IPS DF 4.7 (cell line): ENCODE data around the gene CPM.

Source experiments
- DNase-seq: peaks from one replicate; pipeline ENCODE4 v3.0.0-alpha.2; 2013; ENCODE audit warnings: low spot score; ENCODE audit errors: extremely low read depth

The CPM gene

GRCh38 chr12:68905733-68906132, 27.2 kb downstream of the CPM start:
- no peak for DNase-seq

GRCh38 chr12:68904351-68904962, 28.5 kb downstream of the CPM start:
- DNase-seq, result no peak

GRCh38 chr12:68903511-68903910, 29.5 kb downstream of the CPM start:
- no peak for DNase-seq

GRCh38 chr12:68901551-68901950, 31.4 kb downstream of the CPM start:
- no peak for DNase-seq

- DNase-seq, result no peak
Measured at GRCh38 chr12:68901145-68901544, 31.8 kb downstream of the CPM start.

GRCh38 chr12:68900241-68900640, 32.7 kb downstream of the CPM start:
- no peak for DNase-seq

- no peak for DNase-seq
Measured at GRCh38 chr12:68899251-68899771, 33.7 kb downstream of the CPM start.

- DNase-seq, result no peak
Measured at GRCh38 chr12:68896881-68897540, 36.0 kb downstream of the CPM start.

GRCh38 chr12:68894276-68894855, 38.6 kb downstream of the CPM start:
- no peak for DNase-seq

- DNase-seq, result no peak
Measured at GRCh38 chr12:68893741-68894140, 39.2 kb downstream of the CPM start.

GRCh38 chr12:68893201-68893600, 39.8 kb downstream of the CPM start:
- DNase-seq, result no peak

GRCh38 chr12:68891141-68891540, 41.8 kb downstream of the CPM start:
- DNase-seq, result no peak

GRCh38 chr12:68890701-68891113, 42.3 kb downstream of the CPM start:
- DNase-seq, result no peak

- no peak for DNase-seq
Measured at GRCh38 chr12:68888243-68888642, 44.7 kb downstream of the CPM start.

GRCh38 chr12:68887641-68888040, 45.3 kb downstream of the CPM start:
- no peak for DNase-seq

- DNase-seq, result no peak
Measured at GRCh38 chr12:68886636-68887572, 46.1 kb downstream of the CPM start.

GRCh38 chr12:68885381-68885780, 47.6 kb downstream of the CPM start:
- DNase-seq, result no peak

- DNase-seq, result no peak
Measured at GRCh38 chr12:68884251-68884650, 48.7 kb downstream of the CPM start.

- no peak for DNase-seq
Measured at GRCh38 chr12:68883151-68883550, 49.8 kb downstream of the CPM start.

GRCh38 chr12:68882251-68882964, 50.6 kb downstream of the CPM start:
- DNase-seq, result no peak
